Left colon (tissue), 2 donors: Measurements from ENCODE around the gene RHNO1. TPM values are rescaled to one million over a fixed set of nuclear protein-coding genes. Genes with fewer than 3 reads are reported as not detected.

Source experiments
- ATAC-seq: fragments of 200-7000 bp; cut with Tn5 transposase; one replicate; pipeline ENCODE4 v1.9.1; 2020; ENCODE audit warnings: mild to moderate bottlenecking, moderate library complexity
- DNase-seq, 2 donors: peaks; one replicate each; pipeline ENCODE4 v3.0.0-alpha.2; 2020
- intact Hi-C, 2 donors: fragments of 100-400 bp; cut with DNase I in 1 of 2; cut with micrococcal nuclease in 1 of 2; formaldehyde crosslinking; loops; one replicate each; pipeline versions ENCODE4 v1.11.2 to v1.14.0; 2022; cut with DNase I, micrococcal nuclease
- long read RNA-seq: library from polyadenylated mRNA; unstranded; transcript quantifications from one replicate; pipeline ENCODE4 v2.0.0, GENCODE V29; 2021
- total RNA-seq, 2 donors: library from RNA; stranded (reverse); fragmentation: NEBNext Ultra II Directional; extraction: Animal tissue kit (Norgen Biotek cat#: 25700); gene quantifications; one replicate each; pipeline ENCODE4 v1.2.1, GENCODE V29; 2021
- donor health status: DM: no; HTN: no; CAD: no.
- donor health status: DM: yes; HTN: yes; CAD: no.

Gene RHNO1, protein sequence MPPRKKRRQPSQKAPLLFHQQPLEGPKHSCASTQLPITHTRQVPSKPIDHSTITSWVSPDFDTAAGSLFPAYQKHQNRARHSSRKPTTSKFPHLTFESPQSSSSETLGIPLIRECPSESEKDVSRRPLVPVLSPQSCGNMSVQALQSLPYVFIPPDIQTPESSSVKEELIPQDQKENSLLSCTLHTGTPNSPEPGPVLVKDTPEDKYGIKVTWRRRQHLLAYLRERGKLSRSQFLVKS
- 10 to 100 TPM; 18.5 to 20.6 TPM for total RNA-seq
- long read RNA-seq, transcript RHNO1-204 (3 exons, 1,870 nt): major isoform, 43 of 55 reads
- long read RNA-seq, partial matches to known transcripts: 10 of 55 reads
- long read RNA-seq, other reads (novel, unspliced or antisense): 0 of 55 reads

GRCh38 chr12:2877047-2877952, at the start of gene RHNO1, which contains the start of gene FOXM1:
TSS of gene RHNO1 (plus strand) at chr12:2877223. CDS start at chr12:2885367, 8,144 bp downstream.
TSS of gene FOXM1 (minus strand) at chr12:2877174. CDS start at chr12:2874478, 2,696 bp downstream.
- peak; percentile 91 to 93 for DNase-seq
- intact Hi-C loops: no loop called here
- ATAC-seq: peak; percentile 90

DNA sequence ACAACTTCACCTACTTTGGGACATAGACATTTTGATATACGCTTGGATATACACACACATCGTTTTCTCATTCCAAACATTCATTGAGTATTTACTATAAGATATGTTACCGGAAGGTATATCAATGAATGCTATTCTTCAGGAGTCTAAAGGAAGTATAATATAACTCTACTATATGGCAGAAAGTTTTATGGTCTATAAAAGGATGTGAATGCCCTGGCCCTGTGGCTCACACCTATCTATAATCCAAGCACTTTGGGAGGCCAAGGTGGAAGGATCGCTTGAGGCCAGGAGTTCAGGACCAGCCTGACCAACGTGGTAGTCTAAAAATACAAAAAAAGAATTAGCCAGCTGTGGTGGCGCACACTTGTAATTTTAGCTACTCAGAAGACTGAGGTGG, 47.7 kb upstream of the RHNO1 start:
- no peak for DNase-seq
- ATAC-seq: peak; percentile 75
- intact Hi-C loops: no loop called here

GRCh38 chr12:2832550-2833127, 44.4 kb upstream of the RHNO1 start:
- intact Hi-C loops: no loop called here
- DNase-seq (no peak), ATAC-seq (no peak)

- ATAC-seq (no peak), DNase-seq (no peak)
- intact Hi-C loops: no loop called here
Measured at GRCh38 chr12:2833327-2833726, 43.7 kb upstream of the RHNO1 start.

- intact Hi-C loops: no loop called here
- DNase-seq: no peak
- no peak for ATAC-seq
Measured at GRCh38 chr12:2833810-2834209, 43.2 kb upstream of the RHNO1 start.

DNA sequence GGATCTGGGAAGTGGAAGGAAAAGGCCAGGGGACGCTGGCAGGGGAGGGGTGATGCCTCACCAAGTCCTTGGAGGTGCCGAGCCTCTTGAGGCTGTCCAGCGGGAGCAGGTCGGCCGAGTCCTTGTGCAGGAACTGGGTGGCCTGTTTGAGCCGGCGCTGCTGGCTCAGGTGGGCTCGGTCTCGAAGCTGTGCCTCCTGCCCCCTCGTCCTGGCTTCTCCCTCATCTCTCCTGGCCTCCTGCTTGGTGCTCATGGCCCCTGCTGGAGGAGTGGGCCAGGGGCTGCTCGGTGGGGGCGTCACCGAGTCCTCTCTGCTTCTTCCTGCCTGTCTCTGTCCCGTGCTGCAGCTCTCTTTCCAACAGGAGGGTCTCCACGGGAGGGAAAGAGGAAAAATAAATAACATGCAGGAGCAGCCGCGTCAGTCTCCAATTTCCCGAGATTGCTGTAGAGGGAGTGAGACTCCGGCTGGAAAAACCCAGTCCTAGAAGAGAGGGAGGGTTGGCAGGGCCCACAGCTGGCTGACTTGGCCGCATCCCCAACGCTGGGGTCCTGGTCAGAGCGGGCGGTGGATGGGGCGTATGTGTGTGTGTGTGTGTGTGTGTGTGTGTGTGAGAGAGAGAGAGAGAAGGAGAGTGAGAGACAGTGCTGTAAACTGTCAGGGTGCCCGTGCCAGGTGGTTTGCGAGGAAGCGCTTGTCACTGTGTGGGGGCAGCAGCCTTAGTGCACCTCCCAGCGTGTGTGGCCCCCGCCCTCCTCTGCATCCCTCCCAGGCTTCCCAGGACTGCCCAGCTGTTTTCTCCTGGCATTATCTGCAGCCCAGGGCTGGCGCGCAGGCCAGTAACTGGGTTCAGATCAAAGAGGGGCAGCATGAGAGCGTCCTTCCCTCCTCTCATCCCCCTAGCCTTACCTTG, 42.2 kb upstream of the RHNO1 start, which contains the start of gene NRIP2:
Gene NRIP2 (minus strand): TSS at position 455 of the 911 bp plus-strand sequence. CDS start 52 bp downstream, at position 403.
- intact Hi-C loops: no loop called here
- peak in 1 of 2 donors; percentile 30 for DNase-seq
- peak; percentile 58 for ATAC-seq

GRCh38 chr12:2835691-2836403, 41.2 kb upstream of the RHNO1 start:
- DNase-seq (no peak), ATAC-seq (no peak)
- intact Hi-C loops: no loop called here

GRCh38 chr12:2836574-2836973, 40.4 kb upstream of the RHNO1 start:
- no peak for DNase-seq
- no peak for ATAC-seq
- intact Hi-C loops: no loop called here

GRCh38 chr12:2841056-2841650, 35.9 kb upstream of the RHNO1 start:
- DNase-seq: no peak
- ATAC-seq: no peak
- intact Hi-C loops: no loop called here

DNA sequence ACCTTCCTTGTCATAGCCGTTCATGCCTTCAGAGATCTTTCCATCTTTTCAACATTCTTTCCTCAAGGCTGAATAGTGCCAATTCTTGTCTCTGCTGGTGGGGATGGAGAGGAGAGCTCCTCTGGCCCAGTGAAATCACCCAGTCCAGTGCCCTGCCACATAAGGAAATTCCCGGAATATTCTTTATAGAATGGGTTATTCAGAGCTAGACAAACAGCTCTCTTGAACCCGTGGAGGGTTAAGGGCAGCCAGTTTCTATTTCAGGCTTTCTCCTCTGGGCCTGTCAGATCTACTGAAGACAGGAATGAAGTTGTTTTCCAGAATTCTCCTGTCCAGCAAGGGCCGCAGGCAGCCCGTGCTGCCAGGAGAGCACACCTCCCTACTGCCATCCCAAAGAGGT, 34.1 kb upstream of the RHNO1 start:
- ATAC-seq: no peak
- intact Hi-C loops: no loop called here
- no peak for DNase-seq

DNA sequence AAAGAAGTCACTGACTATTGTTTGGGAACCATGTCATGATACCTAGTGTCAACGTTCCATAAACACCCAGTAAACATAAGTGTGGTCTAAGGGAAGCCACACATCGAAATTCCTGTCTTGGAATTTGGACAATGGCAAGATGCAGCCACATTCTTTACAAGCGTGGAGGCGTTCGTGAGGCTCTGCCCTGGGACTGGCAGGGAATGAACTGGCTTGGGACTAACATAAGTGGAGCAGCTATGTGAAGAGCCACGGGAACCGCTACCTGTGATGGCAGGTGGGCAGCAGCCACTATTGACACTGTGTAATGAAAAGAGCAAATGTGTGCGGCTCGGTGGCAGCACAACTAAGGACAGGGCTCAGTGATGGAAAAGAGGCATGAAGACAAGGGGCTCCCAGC, 32.2 kb upstream of the RHNO1 start:
- intact Hi-C loops: no loop called here
- DNase-seq (no peak), ATAC-seq (no peak)

DNA sequence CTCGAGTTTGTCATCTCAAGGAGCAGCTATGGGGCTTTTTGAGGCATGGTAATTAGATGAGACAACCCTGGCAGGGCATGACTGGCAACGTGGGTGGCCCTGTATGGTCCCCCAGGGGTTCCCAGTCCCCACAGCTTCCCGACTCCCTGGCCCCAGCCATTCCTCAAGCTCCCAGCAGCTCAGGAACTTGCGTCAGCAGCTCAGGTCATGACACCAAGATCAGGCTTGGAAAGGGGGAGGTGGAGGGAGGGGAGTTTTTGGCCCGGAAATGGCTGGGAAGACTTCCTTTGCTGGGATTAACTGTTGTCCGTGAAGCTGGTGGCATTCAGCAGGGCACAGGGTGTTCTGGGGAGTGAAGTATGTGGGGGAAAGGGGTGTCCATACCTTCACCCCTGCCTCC, 31.7 kb upstream of the RHNO1 start:
- no peak for DNase-seq
- intact Hi-C loops: no loop called here
- ATAC-seq: no peak

- intact Hi-C loops: no loop called here
- DNase-seq (no peak), ATAC-seq (no peak)
Measured at GRCh38 chr12:2851931-2852330, 25.1 kb upstream of the RHNO1 start.

DNA sequence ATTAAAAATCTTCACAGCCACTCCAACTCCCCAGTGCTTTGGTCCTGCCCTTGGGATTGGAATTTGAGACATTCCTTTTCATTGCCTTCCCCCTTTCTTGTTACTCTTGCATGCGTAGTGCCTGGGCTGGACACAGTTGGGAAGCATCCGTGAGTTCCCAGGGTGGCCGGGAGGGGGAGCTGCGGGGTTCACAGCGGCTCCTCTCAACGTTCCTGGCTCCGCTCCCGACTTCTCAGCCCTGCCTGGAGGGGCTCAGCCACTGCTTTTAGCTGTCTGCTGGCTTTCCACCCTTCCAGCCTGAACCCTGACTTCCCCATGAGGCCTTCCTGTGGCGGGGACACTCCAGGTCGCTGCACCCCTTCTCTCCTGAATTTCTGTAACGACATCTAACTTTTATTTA, 23.4 kb upstream of the RHNO1 start:
- ATAC-seq: peak; percentile 54
- DNase-seq: peak; percentile 61 to 81
- intact Hi-C loops: no loop called here

DNA sequence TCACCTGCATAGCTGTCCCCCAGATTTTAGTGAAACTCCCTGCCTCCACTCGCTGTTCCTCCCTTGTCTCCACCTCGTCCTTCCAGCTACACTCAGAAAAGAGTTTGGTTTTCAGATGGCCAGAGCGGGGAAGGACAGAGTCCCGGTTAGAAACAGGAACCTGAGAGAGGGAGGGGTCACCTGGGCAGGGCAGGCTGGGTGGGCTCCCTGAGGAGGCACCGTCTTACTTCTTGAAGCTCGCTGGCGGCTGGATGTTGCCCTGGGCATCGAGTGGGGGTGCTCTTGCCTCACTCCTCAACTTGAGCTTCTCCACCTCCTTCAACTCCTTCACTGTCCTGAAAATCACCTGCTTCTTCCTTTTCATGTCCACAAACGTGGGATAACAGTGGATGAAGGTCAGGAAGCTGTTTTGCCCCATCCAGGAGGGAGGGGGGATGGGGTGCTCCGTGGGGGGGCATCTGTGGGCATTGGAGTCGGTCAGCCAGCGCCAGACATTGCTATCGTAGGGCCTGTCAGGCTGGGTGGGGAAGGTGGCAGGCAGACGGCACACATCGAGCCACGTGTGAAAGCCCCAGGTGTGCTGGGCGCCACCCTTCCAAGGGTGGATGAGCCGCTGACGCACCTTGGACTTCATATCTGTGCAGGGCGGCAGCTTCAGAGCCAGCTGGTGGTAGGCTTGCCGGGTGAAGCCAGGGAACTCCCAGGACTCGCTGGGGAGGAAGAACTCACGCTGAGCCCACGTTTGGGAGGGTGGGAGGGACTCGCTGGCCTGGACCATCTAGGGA, 22.2 kb upstream of the RHNO1 start:
- DNase-seq: peak; percentile 87 to 89
- intact Hi-C loops: no loop called here
- peak; percentile 97 for ATAC-seq

DNA sequence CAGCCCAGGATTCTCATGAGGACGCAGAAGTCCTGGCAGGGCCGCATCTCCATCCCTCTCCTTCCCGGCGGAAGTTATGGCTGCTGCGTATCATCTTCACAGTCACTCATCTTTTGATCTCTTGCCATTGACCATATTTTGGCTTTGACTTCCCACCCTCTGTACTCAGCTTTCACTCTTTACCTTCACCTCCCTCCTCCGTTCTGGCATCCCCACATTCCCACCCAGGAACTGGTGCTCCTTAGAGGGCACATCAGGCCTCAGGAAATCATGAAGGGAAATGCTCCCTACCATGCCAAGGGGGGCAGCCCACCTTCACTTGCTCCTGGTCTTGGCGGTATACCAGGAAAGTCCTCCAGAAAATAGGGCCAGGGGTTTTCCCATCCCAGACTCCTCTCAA, 21.5 kb upstream of the RHNO1 start:
- no peak for DNase-seq
- ATAC-seq: no peak
- intact Hi-C loops: no loop called here

- intact Hi-C loops: no loop called here
- ATAC-seq (no peak), DNase-seq (no peak)
Measured at GRCh38 chr12:2856051-2856450, 21.0 kb upstream of the RHNO1 start.
